Effector memory CD4-positive, alpha-beta T cell (primary cell): ENCODE data around the gene CCZ1.
"Not testable (repeated sequence)": the region's sequence is repeated elsewhere in the genome, so short reads cannot be mapped to it uniquely, and the experiment has no call there.

ENCODE experiments used
- DNase-seq, 3 donors: peaks; one replicate each; pipeline ENCODE4 v3.0.0-alpha.2; 2020
- H3K27ac ChIP-seq: 2 replicates; pipeline ENCODE4 v1.7.0; 2013; ENCODE audit warnings: mild to moderate bottlenecking, low read length, moderate library complexity; ENCODE audit not compliant: insufficient read depth, poor library complexity, severe bottlenecking
- H3K27me3 ChIP-seq: replicated peaks from 2 replicates; pipeline ENCODE4 v1.7.0; 2013; ENCODE audit warnings: mild to moderate bottlenecking, low read length; ENCODE audit not compliant: insufficient read depth, control insufficient read depth, poor library complexity, severe bottlenecking
- H3K36me3 ChIP-seq: 2 replicates; pipeline ENCODE4 v1.7.0; 2013; ENCODE audit warnings: mild to moderate bottlenecking, low read length, moderate library complexity; ENCODE audit not compliant: control insufficient read depth, insufficient read depth
- H3K4me1 ChIP-seq: 2 replicates; pipeline ENCODE4 v1.7.0; 2013; ENCODE audit warnings: low read length, mild to moderate bottlenecking; ENCODE audit not compliant: control insufficient read depth, insufficient read depth, poor library complexity, severe bottlenecking
- H3K4me3 ChIP-seq: 2 replicates; pipeline ENCODE4 v1.7.0; 2013; ENCODE audit warnings: low read length, low read depth, mild to moderate bottlenecking; ENCODE audit not compliant: insufficient read depth, poor library complexity, severe bottlenecking
- H3K9me3 ChIP-seq: 2 replicates; pipeline ENCODE4 v1.7.0; 2013; ENCODE audit warnings: mild to moderate bottlenecking, low read length, moderate library complexity; ENCODE audit not compliant: control insufficient read depth

CCZ1 gene

DNA sequence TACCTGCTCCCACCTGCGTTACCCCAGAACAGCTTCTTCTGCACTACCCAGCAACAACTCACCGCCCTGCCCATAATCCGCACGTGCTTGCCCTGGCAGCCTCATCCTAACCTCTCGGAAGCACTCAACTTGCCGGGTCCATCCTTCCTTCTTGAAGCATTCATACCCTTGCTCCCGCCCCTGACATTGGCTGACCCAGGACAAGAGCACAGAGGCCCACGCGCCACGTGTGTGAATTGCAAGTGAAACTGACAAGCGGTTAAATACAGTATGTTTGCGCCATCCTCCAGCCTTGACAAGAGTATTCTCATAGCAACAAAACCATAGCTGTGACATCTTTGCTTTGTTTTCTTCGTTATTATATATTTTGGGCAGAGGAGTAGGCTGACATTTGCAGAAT, 28.8 kb upstream of the CCZ1 start:
- no peaks in the 10 kb centered on the region for H3K27me3 ChIP-seq
- no peak overlapping the region for H3K4me3 ChIP-seq

DNA sequence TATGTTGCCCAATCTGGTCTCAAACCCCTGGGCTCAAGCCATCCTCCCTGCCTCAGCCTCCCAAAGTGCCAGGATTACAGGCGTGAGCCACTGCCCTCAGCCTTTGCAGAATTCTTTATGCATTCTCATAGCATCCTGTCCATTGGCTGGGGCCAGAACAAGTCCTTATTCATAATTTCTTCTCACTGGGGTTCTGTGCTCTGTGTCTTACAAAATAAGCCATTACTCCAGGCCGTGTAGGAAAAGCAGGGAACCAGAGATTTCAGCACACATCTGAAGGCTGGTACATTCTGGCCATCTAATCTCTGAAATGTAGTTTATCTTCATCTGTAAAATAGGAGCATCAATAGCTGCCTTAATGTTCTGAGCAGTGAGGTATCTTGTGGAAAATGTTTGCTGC, 28.2 kb upstream of the CCZ1 start:
- Histone ChIP-seq H3K4me1 (no peaks in the 10 kb centered on the region), H3K36me3 (no peaks in the 10 kb centered on the region), H3K27ac (no peak overlapping the region), H3K9me3 (no peaks in the 10 kb centered on the region), H3K4me3 (no peak overlapping the region), H3K27me3 (no peaks in the 10 kb centered on the region)
- DNase-seq: no peak

More for the DNA sequence above, 28.8 kb upstream of the CCZ1 start:
- H3K36me3 ChIP-seq: no peaks in the 10 kb centered on the region
- no peaks in the 10 kb centered on the region for H3K4me1 ChIP-seq
- H3K9me3 ChIP-seq: no peaks in the 10 kb centered on the region
- no peak for DNase-seq
- H3K27ac ChIP-seq: no peak overlapping the region

DNA sequence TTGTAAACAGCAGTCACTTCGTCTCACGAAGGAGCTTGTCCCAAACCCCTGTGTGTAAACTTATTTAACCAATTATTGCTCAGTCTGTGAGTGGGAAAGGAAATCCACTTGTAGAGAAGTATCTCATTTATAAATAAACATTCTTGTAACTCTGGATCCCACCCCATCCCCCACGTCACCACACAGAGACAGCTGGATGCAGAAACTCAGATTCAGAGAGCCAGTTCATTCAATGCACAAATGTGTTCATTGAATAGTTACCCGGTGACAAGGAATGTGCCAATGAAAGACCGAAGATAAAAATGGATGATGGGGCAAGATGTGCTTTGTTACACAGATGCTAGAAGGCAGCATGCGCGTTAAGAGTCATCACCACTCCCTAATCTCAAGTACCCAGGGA, 26.2 kb upstream of the CCZ1 start:
- H3K9me3 ChIP-seq: no peaks in the 10 kb centered on the region
- no peak for DNase-seq
- no peaks in the 10 kb centered on the region for H3K27me3 ChIP-seq
- H3K27ac ChIP-seq: no peak overlapping the region
- no peaks in the 10 kb centered on the region for H3K4me1 ChIP-seq
- H3K36me3 ChIP-seq: no peaks in the 10 kb centered on the region
- no peak overlapping the region for H3K4me3 ChIP-seq

DNA sequence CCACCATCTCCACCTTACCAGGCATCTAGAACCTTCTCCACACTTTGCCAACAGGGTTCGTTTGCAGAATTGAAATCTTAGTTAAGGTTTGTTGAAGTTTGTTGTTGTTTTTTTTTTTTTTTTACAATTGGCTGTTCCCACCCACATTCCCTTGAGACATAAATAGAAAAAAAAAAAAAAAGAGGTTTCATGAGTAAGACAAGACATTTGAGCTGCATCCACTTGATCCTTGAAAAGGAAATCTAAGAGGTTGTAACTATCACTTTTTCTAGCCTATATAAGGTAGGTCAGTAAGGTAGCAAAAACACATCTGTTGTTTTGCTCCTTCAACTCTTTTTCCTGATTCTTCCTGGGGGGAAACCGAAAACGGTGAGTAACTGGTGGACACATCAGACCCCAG, 18.9 kb upstream of the CCZ1 start:
- not testable (repeated sequence) for H3K9me3 ChIP-seq, H3K36me3 ChIP-seq, H3K4me1 ChIP-seq, H3K4me3 ChIP-seq, H3K27me3 ChIP-seq, H3K27ac ChIP-seq, DNase-seq

DNA sequence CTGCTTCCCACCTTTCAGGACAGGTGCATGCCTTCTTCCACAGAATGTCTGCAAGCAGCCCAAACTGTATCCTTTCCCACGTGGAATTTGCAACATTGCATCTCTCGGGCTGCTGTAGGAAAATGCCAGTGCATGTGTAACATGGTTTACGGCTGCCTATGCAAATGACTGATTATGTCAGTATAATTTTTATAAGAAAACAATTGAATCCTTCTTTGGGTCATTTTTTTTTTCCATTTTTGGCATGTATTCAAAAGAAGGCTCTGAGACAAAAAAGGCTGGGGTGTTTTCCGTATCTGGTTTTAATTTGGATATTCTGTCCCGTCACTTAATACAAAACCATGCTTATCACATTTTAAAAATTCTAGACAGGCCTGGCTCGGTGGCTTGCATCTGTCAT, 18.4 kb upstream of the CCZ1 start:
- not testable (repeated sequence) for H3K36me3 ChIP-seq, H3K27me3 ChIP-seq, H3K9me3 ChIP-seq, H3K4me1 ChIP-seq, H3K27ac ChIP-seq, DNase-seq, H3K4me3 ChIP-seq

DNA sequence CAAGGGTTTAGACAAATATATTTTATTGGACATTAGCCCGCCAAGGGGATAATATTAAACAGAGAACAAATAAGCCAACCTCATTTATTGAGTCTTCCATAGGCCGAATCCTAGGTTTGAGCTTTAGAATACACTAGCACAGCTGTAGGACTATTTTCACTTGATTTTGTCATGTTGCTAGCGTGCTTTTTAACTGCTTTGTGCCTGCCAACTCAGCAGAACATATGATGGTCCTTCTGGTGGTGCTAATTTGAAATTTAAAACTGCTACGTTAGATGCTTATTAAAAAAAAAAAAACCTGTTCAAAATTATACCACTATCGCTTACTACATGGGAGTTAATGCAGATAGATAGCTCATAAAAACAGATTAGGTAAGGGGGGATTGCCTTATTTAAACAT, 14.1 kb upstream of the CCZ1 start:
- H3K4me1 ChIP-seq, H3K27me3 ChIP-seq, DNase-seq, H3K36me3 ChIP-seq, H3K9me3 ChIP-seq, H3K27ac ChIP-seq, H3K4me3 ChIP-seq: not testable (repeated sequence)

DNA sequence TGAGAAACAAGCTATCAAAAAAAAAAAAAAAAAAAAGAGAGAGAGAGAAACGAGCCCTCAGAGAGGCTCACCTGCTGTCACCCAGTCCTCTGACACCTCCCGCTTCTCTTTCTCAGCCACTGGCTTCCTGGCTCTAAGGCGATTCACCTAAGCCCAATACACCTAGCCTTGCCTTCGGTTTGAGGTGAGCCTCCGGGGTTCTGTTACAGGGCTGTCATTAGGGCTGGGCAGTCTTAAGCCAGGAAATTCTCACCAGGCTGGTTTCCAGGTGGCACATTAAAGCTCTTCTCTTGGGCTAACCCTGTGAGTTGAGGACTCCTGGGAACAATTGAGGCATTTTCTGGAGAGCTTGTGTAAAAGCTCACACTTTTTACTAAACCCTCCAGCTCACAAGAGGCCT, 10.5 kb upstream of the CCZ1 start:
- H3K4me3 ChIP-seq, H3K36me3 ChIP-seq, DNase-seq, H3K27ac ChIP-seq, H3K4me1 ChIP-seq, H3K9me3 ChIP-seq, H3K27me3 ChIP-seq: not testable (repeated sequence)

DNA sequence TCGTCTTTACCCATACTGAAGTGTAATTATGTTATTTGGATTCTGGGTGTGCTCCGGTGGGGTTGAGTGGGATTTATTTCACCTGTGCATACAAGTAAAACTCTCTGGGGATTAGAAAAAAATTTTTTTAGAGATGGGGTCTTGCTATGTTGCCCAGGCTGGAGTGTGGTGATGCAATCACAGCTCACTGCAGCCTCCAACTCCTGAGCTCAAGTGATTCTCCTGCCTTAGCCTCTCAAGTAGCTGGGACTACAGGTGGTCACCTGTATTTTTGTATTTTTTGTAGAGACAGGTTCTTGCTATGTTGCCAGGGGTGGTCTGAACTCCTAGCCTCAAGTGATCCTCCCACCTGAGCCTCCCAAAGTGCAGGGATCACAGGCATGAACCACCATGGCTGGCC, 8.3 kb upstream of the CCZ1 start:
- H3K4me3 ChIP-seq, H3K27ac ChIP-seq, H3K36me3 ChIP-seq, H3K4me1 ChIP-seq, DNase-seq, H3K9me3 ChIP-seq, H3K27me3 ChIP-seq: not testable (repeated sequence)

DNA sequence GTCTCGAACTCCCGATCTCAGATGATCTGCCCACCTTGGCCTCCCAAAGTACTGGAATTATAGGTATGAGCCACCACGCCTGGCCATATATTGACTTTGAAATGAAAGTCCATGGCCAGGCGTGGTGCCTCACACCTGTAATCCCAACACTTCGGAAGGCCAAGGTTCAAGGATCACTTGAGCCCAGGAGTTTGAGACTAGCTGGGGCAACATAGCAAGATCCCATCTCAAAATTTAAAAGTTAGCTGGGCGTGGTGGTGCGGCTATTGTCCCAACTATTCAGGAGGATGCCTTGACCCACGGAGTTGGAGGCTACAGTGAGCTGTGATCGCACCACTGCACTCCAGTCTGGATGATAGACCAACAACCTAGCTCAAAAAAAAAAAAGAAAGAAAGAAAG, 6.0 kb upstream of the CCZ1 start:
- no peaks in the 10 kb centered on the region for H3K4me1 ChIP-seq
- no peak overlapping the region for H3K27ac ChIP-seq
- no peak for DNase-seq
- no peaks in the 10 kb centered on the region for H3K9me3 ChIP-seq
- H3K4me3 ChIP-seq: no peak overlapping the region
- no peaks in the 10 kb centered on the region for H3K36me3 ChIP-seq
- no peaks in the 10 kb centered on the region for H3K27me3 ChIP-seq

DNA sequence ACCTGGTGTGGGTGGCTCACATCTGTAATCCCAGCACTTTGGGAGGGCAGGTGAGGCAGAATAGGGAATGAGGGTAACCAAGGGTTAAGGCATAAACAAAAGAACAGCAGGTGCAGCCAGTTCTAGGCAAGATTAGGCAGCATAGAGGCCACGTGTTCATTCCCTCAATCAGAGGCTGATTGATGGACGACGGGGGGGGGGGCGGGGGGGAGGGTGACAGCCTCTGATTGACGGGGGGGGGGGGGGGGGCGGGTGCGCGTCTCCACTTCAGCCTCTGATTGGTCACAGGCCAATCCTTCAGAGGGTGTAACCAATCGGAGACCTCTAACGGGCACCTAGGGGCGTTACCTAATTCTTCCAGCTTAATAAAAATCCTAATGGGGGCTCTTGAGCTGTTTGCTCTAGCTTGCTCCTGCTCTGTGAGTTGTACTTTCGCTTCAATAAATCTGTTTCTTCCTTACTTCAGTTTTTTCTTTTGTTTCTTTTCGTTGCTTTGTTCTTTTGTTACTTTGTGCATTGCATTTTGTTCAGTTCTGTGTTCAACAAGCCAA, 1.1 kb upstream of the CCZ1 start:
- H3K27ac ChIP-seq, H3K27me3 ChIP-seq, H3K4me3 ChIP-seq, H3K9me3 ChIP-seq, H3K36me3 ChIP-seq, DNase-seq, H3K4me1 ChIP-seq: not testable (repeated sequence)

DNA sequence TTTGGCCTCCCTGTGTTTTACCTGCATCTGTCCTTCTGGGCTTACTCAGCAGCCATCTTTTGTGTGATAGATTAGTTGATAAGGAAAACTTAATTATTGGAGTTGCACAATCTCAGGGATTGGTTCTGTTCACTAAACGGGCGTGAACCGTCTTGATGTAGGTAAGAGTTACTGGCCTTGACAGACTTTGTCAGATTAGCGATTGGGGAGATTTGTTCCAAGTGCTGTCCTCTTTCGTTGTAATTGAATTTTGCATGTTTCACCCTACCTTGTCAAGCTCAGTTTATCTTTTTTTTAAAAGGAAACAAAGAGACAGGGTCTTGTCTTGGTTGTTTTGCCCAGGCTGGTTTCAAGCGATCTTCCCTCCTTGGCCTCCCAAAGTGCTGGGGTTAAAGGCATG, 4.5 kb downstream of the CCZ1 start:
- not testable (repeated sequence) for H3K4me1 ChIP-seq, H3K4me3 ChIP-seq, H3K27me3 ChIP-seq, H3K36me3 ChIP-seq, H3K27ac ChIP-seq, DNase-seq, H3K9me3 ChIP-seq
